Frontal cortex (tissue), 4 donors: ENCODE results near the gene TAX1BP1. TPM values are rescaled to one million over a fixed set of nuclear protein-coding genes. Genes with fewer than 3 reads are reported as not detected.
A peak's percentile ranks its signal among the peaks of the same experiment; 100 is the strongest.
"Not testable (repeated sequence)": the region's sequence is repeated elsewhere in the genome, so short reads cannot be mapped to it uniquely, and the experiment has no call there.

Experiments
- DNase-seq, 2 donors: peaks; one replicate each; pipeline ENCODE4 v3.0.0; 2012; ENCODE audit warnings: low spot score in 2 of 2
- FAIRE-seq: peaks from 2 replicates; lab custom pipeline; 2012; peaks lifted over from hg19 to GRCh38; lab: Jason Lieb, UNC
- total RNA-seq: library from RNA; depleted of rRNA; stranded (reverse); fragments of >200 nt; gene quantifications from one replicate; pipeline ENCODE4 v1.2.3, GENCODE V29; 2014
- donor health status: control.
- donor health status: control.
- donor health status: control.

The TAX1BP1 gene
- total RNA-seq, 1 donor from 2014 or later = 76.6 TPM

DNA sequence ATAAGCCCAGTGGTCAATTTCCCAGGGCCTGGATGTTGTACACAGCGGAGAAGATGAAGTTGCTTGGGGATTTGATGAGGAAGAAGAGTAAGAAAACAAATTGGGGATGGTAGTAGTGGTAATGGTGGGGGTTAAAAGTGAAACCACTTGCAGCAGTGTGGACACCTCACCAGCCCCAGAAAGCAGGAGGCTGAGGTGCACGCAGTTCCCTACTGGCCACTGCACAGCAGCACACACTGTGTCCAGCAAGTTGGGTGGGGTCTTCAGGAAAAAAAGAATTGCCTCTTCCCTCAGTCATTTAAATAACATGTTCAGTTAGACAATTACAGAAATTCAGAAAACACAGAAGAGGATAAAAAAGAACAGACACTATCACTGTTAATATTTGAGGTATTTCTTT is 96.6 kb downstream of the TAX1BP1 start:
- FAIRE-seq (no peak), DNase-seq (no peak)

DNA sequence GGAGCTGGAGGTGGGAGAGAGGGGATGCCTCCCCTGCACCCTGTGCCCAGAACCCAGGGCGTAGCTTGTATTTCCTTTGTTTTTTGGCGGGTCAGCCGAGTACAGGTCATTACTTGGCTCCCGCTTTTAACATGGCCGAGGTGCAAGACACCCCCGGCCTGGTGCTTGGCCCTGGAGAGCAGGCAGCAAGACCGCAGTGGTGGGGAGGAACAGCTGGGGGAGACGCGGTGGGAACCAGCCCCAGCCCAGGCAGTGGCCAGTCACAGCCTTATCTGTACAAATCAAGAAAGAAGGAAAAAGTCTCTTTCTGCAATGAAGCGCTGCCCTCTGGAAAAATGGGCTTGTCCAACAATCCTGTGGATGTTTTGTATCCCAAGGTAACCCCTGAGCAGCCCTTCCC is 99.1 kb downstream of the TAX1BP1 start:
- FAIRE-seq (no peak), DNase-seq (no peak)

DNA sequence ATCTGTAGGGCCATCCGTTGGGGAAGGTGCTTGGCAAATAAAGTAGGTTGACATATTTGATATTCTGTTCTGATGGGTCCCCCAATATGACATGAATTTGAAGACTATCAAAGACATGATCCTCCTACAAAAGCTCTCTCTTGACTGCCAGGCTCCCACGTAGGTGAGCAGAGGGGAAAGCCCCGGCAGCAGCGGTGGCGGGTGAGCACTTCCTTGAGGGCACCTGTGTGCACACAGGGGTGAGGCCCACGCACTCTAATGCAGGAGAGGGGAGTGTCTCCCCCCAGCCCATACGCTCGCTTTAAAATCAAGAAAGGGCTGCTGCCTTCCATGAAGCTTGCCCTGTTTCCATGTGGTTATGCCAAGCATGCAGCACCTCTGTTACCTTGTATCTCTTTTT is 100.4 kb downstream of the TAX1BP1 start:
- FAIRE-seq (no peak), DNase-seq (no peak)

DNA sequence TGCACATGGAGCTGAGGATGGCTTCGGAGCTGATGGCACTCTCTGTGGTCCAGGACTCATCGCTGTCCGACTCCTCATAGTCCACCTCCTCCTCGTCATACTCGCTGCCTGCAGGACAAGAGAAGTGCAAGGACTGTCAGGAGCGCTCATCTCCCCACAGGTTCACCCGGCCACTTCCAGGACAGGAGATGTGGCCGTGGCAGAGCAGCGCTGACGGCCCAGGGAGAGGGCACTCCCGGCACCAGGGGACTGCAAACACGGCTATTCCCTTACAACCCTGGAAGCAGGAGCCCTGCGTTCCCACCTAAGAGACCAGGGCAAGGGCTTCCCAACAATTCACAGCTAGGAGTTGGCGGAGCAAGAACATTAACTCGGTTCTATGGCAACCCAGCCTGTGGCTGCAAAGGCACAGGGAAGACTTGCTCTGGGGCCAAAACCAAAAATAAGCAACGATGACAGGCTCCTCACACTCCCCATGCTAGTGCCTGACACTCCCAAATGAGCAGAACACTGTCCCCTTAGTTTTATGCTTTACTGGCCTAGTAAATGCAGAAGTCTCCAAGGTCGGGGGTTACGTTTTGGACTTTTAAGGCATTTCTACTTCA is 100.9 kb downstream of the TAX1BP1 start:
- FAIRE-seq = no peak
- no peak for DNase-seq

DNA sequence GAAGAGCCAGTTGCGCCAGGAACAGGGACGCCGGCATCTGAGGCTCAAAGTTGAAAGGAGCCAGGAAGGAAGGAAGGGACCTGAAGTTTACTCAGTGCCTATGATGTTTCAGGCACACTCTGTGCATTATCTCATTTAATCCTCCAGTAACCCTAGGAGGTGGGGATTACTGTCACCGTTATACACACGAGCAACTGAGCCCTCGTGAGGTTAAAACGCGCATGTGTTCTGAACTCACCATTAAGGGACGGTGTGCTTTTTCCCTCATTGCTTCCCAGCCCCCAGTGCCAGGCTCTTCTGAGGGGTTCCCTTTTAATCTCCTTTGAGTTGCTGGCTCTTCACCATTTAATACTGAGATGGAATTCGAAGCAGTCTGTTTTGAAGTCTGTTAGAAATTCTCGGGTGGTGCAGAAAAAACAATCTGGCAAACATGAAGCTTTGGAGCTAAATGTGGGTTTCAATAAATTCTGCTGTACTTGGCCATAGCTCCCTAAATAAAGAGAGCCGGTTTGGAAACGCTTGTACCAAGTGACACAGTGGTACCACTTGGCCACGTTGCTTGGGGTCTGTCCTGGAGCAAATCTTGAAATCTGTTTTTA is 102.2 kb downstream of the TAX1BP1 start:
- no peak for FAIRE-seq
- DNase-seq = no peak

DNA sequence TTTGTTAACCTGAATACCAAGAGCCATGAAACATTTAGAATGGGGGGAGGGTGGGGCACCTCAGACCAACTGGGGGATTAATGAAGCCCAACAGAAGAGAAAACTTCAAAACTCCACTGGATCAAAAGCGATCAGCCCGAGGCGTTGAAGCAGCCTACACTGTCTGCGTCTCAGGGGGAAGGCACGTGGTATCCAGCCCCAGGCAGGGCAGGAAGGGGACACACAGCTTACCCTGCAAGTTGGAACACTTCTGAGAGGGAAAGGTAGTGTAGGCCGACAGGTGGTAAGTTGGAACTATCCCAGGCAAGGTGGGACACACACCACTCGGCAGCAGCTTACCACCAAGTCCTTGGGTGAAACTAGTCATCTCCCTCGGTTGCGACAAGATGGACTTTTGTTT is 102.9 kb downstream of the TAX1BP1 start:
- no peak for DNase-seq
- no peak for FAIRE-seq

DNA sequence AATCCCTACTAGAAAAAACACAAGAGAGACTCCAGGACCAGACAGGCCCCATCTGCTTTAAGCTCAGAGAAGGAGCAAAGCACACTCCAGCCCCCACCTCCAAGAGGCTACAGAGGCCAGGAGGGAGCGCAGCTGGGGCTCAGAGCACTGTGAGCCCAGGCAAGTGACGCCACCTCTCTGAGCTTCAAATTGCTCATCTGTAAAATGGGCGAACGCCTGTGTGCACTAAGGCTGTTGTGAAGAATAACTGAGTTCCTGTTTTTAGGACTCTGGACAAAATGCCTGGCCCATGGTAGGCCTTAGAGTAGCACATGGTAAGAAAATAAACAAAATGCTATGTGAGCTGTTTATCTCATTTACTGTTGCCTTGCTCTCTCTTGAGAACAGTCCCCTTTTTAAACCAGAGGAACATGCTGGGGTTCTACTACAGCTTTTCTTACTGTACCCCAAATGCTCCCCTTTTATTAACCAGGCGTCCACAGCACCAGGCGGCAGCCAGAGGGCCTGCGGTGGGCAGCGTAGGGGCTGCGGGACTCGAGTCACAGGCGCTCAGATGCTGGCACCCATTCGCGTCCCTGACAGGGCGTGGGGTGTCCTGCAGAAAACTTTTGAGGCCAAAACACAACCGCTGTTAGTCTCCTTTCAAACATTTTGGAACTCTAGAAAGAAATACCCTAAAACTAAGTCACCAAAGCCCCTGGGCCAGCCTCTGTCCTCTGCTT is 103.8 kb downstream of the TAX1BP1 start:
- FAIRE-seq (no peak), DNase-seq (no peak)

DNA sequence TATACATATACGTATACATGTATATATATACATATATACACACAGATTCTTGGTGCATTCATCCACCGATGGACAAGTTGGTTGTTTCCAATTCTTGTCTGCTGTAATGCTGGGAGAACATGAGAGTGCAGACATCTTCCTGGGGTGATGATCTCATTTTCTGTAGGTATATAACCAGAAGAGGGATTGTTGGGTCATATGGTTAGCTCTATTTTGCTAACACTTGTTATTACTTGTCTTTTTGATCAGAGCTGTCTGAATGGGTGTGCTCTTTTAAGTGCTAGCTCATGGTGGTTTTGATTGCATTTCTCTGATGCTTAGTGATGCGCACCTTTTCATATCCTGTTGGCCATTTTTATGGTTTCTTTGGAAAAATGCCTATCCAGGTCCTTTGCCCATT is 106.4 kb downstream of the TAX1BP1 start:
- DNase-seq (no peak), FAIRE-seq (no peak)

DNA sequence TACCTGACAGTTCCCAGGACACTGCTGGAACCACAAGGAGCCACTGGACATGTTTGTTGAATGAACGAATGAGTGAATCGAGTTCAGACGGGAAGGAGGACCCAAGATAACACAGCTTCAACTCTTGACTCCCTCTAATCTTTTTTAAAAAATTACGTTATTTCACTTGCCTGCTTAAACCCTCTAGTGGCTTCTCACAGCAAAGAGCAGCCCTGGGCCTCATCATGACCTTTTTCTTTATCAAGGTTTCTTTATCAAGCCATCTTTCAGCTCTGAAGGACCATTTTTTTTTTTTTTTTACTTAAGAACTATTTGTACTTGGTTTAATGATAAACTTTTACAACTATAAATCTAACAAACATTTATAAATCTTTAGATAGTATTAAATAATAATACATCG is 110.6 kb downstream of the TAX1BP1 start:
- peak; percentile 8 for FAIRE-seq

DNA sequence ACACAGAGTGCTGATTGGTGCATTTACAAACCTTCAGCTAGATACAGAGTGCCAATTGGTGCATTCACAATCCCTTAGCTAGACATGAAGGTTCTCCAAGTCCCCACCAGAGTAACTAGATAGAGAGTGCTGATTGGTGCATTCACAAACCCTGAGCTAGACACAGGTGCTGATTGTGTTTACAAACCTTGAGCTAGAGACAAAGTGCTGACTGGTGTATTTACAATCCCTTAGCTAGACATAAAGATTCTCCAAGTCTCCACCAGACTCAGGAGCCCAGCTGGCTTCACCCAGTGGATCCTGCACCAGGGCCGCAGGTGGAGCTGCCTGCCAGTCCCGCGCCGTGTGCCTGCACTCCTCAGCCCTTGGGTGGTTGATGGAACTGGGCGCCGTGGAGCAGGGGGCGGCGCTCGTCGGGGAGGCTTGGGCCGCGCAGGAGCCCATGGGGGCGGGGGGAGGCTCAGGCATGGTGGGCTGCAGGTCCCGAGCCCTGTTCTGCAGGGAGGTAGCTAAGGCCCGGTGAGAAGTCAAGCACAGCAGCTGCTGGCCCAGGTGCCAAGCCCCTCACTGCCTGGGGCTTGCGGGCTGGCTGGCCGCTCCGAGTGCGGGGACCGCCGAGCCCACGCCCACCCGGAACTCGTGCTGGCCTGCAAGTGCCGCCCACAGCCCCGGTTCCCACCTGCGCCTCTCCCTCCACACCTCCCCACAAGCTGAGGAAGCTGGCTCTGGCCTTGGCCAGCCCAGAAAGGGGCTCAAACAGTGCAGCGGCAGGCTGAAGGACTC is 116.9 kb downstream of the TAX1BP1 start:
- FAIRE-seq = not testable (repeated sequence)

More for the DNA sequence above, 110.6 kb downstream of the TAX1BP1 start:
- no peak for DNase-seq

DNA sequence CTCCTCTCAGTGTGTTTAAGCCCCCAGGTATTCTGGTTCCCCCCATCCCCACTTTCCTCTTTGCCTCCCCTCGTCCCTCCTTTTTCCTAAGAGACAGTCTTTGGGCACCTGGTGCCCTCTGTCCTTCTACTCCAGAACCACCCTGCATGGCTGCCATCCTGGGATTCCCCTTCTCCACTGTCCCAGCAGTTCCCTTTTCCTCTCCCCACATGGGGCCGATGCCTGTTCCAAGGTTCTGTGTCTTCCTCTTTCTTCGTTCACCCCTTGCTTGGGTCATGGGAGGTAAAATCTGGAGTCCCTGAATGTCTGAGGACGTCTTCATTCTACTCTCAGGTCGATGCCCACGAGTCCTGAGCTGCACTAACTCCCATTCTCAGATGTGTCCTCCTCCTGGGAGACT is 120.8 kb downstream of the TAX1BP1 start:
- FAIRE-seq = no peak
- DNase-seq = no peak

More for the DNA sequence above, 116.9 kb downstream of the TAX1BP1 start:
- DNase-seq = not testable (repeated sequence)

DNA sequence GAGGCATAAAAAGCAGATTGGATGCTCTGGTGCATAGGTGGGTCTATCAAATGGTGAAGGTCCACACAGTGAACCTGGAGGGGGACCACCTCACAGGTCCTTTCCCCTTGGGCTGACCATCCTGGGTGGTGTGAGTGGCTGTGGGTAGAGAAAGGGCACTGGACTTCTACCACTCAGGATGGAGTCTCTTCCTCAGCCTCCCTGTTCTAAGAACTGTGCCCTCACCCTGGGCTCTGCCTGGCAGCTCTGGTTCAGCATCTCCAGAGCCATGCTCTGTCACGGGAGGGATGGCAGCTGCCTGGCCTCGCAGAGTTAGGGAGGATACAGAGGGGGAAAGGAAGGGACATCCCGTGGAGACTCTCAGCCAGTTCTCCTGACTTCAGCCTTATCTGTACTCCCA is 121.8 kb downstream of the TAX1BP1 start:
- DNase-seq (no peak), FAIRE-seq (no peak)

DNA sequence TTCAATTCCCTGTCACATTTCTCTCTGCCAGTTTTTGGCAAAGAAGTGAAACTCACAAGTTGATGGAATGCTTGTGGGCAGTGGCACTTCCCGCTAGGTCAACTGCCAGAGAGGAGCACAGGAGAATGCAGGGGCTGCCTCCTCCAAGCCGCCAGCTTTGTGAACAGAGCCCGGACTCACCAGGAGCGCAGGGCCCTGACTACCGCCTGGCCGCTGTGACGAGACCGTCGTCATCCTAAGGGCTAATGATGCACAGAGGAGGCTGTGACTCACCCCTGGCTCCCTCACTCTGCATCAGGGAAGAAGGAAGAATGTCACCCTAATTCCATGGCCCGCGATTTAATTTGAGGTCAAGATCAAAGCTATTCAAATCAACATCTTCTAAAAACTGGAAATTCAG is 123.9 kb downstream of the TAX1BP1 start:
- FAIRE-seq = no peak
- DNase-seq = no peak

DNA sequence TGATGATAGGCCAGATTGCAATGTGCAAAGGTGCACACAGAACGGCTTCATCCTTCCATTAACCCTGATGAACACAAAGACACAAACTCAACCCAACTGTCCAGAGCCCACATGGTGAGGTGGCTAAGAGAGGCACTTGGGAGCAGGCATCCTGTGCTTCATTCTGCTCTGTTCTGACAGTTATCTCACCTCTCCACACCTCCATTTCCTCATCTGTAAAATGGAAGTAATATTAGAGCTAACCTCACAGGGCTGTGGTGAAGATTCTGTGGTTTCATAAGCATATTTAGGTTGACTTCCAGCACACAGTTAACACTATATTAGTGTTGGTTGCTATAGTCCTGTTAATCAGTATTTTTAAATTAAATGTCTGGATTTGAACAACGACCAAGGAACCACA is 126.3 kb downstream of the TAX1BP1 start:
- FAIRE-seq (no peak), DNase-seq (no peak)

DNA sequence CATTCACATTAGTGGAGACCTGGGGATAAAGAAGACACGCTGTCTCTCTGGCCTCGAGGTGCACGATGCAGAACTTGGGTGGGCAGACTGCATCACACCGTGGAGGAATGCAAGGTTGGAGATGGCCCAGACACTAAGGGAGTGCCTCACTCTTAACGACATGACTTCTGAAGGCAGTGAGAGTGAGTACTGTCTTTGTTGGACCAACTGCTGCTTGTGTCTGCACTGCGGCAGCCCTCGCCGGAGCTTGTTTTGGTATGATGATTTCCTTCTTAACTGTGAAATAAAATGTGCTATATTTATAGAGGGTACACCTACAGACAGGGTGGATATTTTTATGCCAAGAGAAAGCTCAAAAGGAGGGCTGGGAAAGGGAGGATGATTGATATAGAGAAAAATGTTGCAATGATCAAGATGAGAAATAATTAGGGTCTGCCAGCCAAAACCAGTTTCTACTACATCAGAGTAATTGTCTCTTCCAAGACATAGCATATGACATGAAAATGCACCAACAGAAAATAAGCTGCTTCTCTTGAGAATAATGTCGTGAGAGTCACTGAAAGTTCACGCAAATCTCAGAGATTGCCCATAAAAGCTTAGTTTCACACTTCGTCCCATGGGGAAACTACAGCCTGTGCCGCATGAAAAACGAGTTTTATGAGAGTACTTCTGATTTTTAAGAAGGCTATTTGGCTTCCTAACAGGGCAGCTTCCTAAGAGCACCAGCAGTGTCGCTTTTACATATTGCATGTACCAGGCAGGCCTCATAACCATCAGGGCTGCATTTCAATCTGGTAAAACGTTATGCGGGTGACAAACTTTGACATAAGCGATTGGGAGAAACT is 127.1 kb downstream of the TAX1BP1 start:
- FAIRE-seq = no peak
- DNase-seq = no peak

DNA sequence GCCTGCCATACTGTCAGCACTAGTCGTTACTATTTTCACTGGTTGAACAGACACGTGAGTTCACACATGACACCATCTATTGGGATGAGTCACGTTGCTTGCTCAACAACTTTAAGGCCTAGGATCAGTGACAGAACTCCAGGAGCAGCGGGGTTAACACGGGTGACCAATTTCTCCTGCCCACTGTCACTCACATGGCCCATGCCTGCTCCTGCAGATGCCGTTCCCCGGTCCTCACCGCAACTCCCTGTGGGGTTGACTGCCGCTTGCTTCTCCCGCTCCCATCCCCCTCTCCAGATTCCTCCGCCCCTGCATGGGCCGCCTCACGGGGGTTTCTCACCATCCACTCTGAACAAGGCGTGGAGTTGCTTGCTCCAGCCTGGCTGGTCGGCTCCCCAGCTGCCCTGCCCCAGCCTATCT is 128.2 kb downstream of the TAX1BP1 start:
- no peak for FAIRE-seq
- no peak for DNase-seq

DNA sequence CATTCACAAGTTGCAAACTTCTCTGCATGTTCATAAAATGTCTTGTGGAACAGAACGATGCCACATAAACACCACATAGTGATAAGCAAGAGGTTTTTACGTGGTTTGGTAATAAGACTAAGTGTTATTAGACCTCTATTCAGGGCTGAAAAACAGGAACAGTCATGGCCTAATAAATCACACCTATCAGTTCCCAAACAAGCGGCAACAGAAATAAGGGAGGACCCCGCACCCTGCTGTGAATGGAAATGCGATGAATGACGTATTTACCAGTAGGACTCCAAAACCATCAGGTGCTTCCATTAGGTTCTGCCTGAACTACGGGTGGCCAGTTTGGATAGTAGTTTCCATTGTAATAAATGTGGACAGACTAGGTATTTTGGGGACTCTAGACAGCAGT is 129.1 kb downstream of the TAX1BP1 start:
- FAIRE-seq (no peak), DNase-seq (no peak)

DNA sequence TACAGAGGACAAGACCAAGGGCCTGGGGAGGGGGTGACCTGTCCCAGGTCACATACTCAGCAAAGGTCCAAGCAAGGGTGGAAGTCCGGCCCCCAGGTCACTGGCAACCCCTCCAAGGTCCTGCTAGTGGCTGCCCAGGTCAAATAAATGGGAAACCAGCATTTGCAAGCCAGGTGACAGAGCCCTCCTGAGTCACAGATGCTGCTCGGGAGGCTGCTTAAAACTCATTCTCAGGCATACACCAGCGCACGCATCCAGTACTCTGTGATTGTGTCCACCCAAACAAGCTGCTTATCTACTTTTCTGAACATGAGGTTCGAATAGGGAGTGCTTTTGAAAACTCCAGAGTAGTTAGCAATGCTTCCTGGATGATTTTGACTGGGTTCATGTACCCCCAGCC is 130.6 kb downstream of the TAX1BP1 start:
- DNase-seq = no peak
- FAIRE-seq = no peak

DNA sequence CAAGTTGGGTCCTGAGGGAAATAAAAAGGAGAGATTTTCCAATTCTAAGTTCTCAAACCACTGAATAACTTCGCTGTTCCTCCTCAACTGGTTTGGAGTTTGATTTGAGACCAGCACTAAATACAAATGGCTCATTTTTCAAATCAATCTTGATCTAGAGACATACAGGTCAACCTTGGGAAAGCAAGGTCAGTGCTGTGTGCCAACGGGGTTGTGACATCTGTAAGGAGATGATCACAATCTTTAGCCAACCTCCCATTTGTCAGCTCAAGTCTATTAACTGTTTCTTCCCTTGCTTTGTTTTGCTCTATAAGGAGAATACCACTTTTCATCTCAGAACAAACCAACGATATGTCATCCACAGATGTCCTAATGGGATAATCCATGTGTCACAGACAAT is 131.1 kb downstream of the TAX1BP1 start:
- DNase-seq (no peak), FAIRE-seq (no peak)

DNA sequence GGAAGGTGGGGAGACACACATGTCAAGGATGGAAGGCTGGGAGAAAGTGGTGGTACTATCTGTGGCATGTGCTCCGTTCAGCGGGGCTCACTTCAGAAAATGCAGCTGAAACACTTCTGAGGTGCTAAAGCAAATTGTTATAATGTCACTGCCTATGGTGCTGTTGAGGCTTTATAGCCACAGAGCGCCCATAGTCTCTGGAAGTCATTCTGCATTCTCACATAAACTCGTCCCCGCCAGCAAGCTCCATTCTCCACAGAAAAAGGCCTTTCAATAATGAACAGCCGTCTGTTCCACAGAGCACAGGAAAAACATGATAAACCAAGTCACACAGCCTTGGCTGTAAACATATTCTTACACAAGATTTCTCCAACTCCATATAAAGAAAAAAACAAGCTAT is 131.9 kb downstream of the TAX1BP1 start:
- FAIRE-seq (no peak), DNase-seq (no peak)
